ENCODE measurements around the gene ACAP1.
"Not testable (repeated sequence)": the region's sequence is repeated elsewhere in the genome, so short reads cannot be mapped to it uniquely, and the experiment has no call there.

Gene ACAP1

GRCh38 chr17:7367918-7368598 lies 31.7 kb downstream of the ACAP1 start:
- no peak for TF ChIP-seq CTCF (IDR thresholded peaks at IDR 0.05; ENCODE audit: extremely low read depth, missing control alignments)
- no peak for DNase-seq (ENCODE audit: low spot score)

GRCh38 chr17:7368599-7368994 lies 32.3 kb downstream of the ACAP1 start:
- DNase-seq (ENCODE audit: low spot score): not testable (repeated sequence)

GRCh38 chr17:7369825-7370224 lies 33.5 kb downstream of the ACAP1 start:
- no peak for DNase-seq (ENCODE audit: low spot score)
- TF ChIP-seq CTCF (IDR thresholded peaks at IDR 0.05; ENCODE audit: extremely low read depth, missing control alignments): no peak

GRCh38 chr17:7370853-7371252 lies 34.5 kb downstream of the ACAP1 start:
- DNase-seq (ENCODE audit: low spot score): no peak
- no peak for TF ChIP-seq CTCF (IDR thresholded peaks at IDR 0.05; ENCODE audit: extremely low read depth, missing control alignments)

GRCh38 chr17:7374353-7374752 lies 38.0 kb downstream of the ACAP1 start:
- no peak for DNase-seq (ENCODE audit: low spot score)
- TF ChIP-seq CTCF (IDR thresholded peaks at IDR 0.05; ENCODE audit: extremely low read depth, missing control alignments): no peak

GRCh38 chr17:7379134-7379533 lies 42.8 kb downstream of the ACAP1 start:
- TF ChIP-seq CTCF (IDR thresholded peaks at IDR 0.05; ENCODE audit: extremely low read depth, missing control alignments): no peak
- DNase-seq (ENCODE audit: low spot score): no peak

- no peak for TF ChIP-seq CTCF (IDR thresholded peaks at IDR 0.05; ENCODE audit: extremely low read depth, missing control alignments)
- no peak for DNase-seq (ENCODE audit: low spot score)
These were observed 44.0 kb downstream of the ACAP1 start for GRCh38 chr17:7380321-7380720.
